Lung (tissue), 12 donors: ENCODE data around the gene ADCY3. TPM values are rescaled to one million over a fixed set of nuclear protein-coding genes. Genes with fewer than 3 reads are reported as not detected.

Experiments
- ATAC-seq: fragments of 200-7000 bp; cut with Tn5 transposase; one replicate; pipeline ENCODE4 v1.9.1; 2020; ENCODE audit warnings: moderate number of reproducible peaks; ENCODE audit not compliant: insufficient read depth, low FRiP score
- DNase-seq, 3 donors: peaks; one replicate each; pipeline ENCODE4 v3.0.0-alpha.2; 2013 to 2017
- H3K27ac ChIP-seq, 2 donors: one replicate each; pipeline ENCODE4 v1.5.1; 2013; ENCODE audit warnings: mild to moderate bottlenecking in 2 of 2, moderate library complexity in 2 of 2, control low read depth in 1 of 2, inconsistent platforms in 1 of 2, low read depth in 1 of 2, low read length in 1 of 2
- H3K27me3 ChIP-seq, 3 donors: one replicate each; pipeline ENCODE4 v1.5.1; 2013; ENCODE audit warnings: low read length in 2 of 3; ENCODE audit not compliant: control insufficient read depth in 3 of 3, insufficient read depth in 3 of 3
- H3K36me3 ChIP-seq, 4 donors: one replicate each; pipeline ENCODE4 v1.5.1; 2013; ENCODE audit warnings: low read length in 4 of 4, mild to moderate bottlenecking in 1 of 4, moderate library complexity in 1 of 4; ENCODE audit not compliant: control insufficient read depth in 4 of 4, insufficient read depth in 4 of 4
- H3K4me1 ChIP-seq, 5 donors: one replicate each; pipeline ENCODE4 v1.5.1; 2013; ENCODE audit warnings: low read length in 5 of 5, mild to moderate bottlenecking in 2 of 5, moderate library complexity in 1 of 5; ENCODE audit not compliant: control insufficient read depth in 5 of 5, insufficient read depth in 5 of 5
- H3K4me3 ChIP-seq: one replicate; pipeline ENCODE4 v1.5.1; 2013; ENCODE audit warnings: mild to moderate bottlenecking, control low read depth, moderate library complexity
- H3K9ac ChIP-seq, 2 donors: one replicate each; pipeline ENCODE4 v1.5.1; 2013; ENCODE audit warnings: low read length in 2 of 2, control low read depth in 1 of 2; ENCODE audit not compliant: insufficient read depth in 1 of 2
- H3K9me3 ChIP-seq, 4 donors: one replicate each; pipeline ENCODE4 v1.5.1; 2013; ENCODE audit warnings: low read length in 3 of 4, mild to moderate bottlenecking in 1 of 4, moderate library complexity in 1 of 4; ENCODE audit not compliant: control insufficient read depth in 4 of 4, insufficient read depth in 3 of 4
- CTCF ChIP-seq: IDR thresholded peaks from 2 replicates; pipeline ENCODE4 v1.5.1; 2012; ENCODE audit warnings: mild to moderate bottlenecking; ENCODE audit errors: control extremely low read depth, extremely low read depth
- WGBS, 2 donors: extraction: QIAGEN DNeasy Blood & Tissue Kit; methylation state at CpG; one replicate each; pipeline ENCODE4 v1.1.7; 2013; 5-methylcytosine and 5-hydroxymethylcytosine counted together
- polyA plus RNA-seq, 2 donors: library from polyadenylated mRNA; stranded (reverse); fragments of 200-250 nt; gene quantifications; one replicate each; pipeline ENCODE4 v1.2.1, GENCODE V29; 2013
- total RNA-seq, 2 donors: library from RNA; depleted of rRNA in 1 of 2; stranded (reverse); fragments of >200 nt in 1 of 2; gene quantifications; one replicate each; pipeline ENCODE4 v1.2.1, GENCODE V29; 2014 to 2021
- donor health status: control.
- donor health status: control.
- donor health status: Bipolar disorder and iron deficiency.
- donor health status: healthy.
- donor health status: DM: yes; HTN: yes; CAD: no.

The ADCY3 gene
- total and polyA plus RNA-seq, 4 donors = 27.9 to 74.8 (median 45.8) TPM

GRCh38 chr2:24877067-24877466, 43.0 kb downstream of the ADCY3 start:
- no peak for ATAC-seq
- no peak overlapping the region for H3K4me3 ChIP-seq
- no peak for DNase-seq
- no peak overlapping the region for H3K9ac ChIP-seq
- H3K36me3 ChIP-seq = peaks cover 0 to under 1% (median 0%) of the 10 kb centered on the region in 4 donors
- H3K27me3 ChIP-seq = no peaks in the 10 kb centered on the region
- H3K4me1 ChIP-seq = peaks cover 0 to 8% (median under 1%) of the 10 kb centered on the region in 5 donors
- no peak for TF ChIP-seq CTCF
- 94 to 98% methylated on average over 6 of the region's 6 CpGs for WGBS, 2 donors
- H3K9me3 ChIP-seq = no peaks in the 10 kb centered on the region
- H3K27ac ChIP-seq = no peak overlapping the region

DNA sequence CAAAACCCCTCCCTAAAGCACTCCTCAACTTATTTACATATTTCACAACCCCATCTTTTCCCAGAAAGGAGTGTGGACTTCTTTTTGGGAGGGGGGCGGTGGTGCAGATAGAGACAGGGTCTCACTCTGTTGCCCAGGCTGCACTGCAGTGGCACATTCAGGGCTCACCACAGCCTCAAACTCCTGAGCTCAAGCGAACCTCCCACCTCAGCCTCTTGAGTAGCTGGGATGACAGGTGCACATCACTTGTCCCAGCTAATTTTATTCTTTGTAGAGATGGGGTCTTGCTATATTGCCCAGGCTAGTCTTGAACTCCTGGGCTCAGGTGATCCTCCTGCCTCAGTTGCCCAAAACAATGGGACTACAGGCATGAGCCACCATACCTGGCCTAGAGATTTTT, 44.1 kb downstream of the ADCY3 start:
- no peak overlapping the region for H3K4me3 ChIP-seq
- no peaks in the 10 kb centered on the region for H3K9me3 ChIP-seq
- no peak for DNase-seq
- H3K27ac ChIP-seq = no peak overlapping the region
- 90 to 91% methylated on average over 2 of the region's 2 CpGs for WGBS, 2 donors
- peaks cover 0 to 14% (median 4%) of the 10 kb centered on the region in 5 donors for H3K4me1 ChIP-seq
- no peak overlapping the region for H3K9ac ChIP-seq
- H3K36me3 ChIP-seq = no peaks in the 10 kb centered on the region
- ATAC-seq = no peak
- TF ChIP-seq CTCF = no peak
- no peaks in the 10 kb centered on the region for H3K27me3 ChIP-seq

DNA sequence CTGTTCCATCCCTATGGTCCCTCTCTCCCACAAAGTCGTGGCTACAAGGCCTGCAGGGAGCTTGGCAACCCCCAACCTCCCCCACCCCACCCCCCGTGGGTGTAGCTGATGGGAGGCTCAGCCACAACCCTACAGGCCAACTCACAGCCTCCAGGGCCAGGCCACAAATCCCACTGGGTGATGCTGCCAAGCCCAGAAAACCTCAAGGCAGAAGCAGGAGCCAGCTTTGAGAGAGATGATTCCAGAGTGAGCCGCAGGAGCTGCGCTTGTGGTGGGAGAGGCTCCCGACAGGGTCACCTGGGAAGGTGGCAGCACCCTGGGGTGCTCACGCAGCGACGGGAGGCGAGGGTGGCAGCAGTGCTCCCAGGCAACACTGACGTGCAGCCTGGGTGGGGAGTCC, 44.8 kb downstream of the ADCY3 start:
- H3K27ac ChIP-seq = no peak overlapping the region
- WGBS, 2 donors = 89 to 92% methylated on average over 10 of the region's 10 CpGs
- no peak for ATAC-seq
- no peak for TF ChIP-seq CTCF
- H3K4me3 ChIP-seq = no peak overlapping the region
- H3K4me1 ChIP-seq = peaks cover 0 to 14% (median 4%) of the 10 kb centered on the region in 5 donors
- DNase-seq = no peak
- no peaks in the 10 kb centered on the region for H3K9me3 ChIP-seq
- H3K9ac ChIP-seq = no peak overlapping the region
- no peaks in the 10 kb centered on the region for H3K27me3 ChIP-seq
- no peaks in the 10 kb centered on the region for H3K36me3 ChIP-seq

DNA sequence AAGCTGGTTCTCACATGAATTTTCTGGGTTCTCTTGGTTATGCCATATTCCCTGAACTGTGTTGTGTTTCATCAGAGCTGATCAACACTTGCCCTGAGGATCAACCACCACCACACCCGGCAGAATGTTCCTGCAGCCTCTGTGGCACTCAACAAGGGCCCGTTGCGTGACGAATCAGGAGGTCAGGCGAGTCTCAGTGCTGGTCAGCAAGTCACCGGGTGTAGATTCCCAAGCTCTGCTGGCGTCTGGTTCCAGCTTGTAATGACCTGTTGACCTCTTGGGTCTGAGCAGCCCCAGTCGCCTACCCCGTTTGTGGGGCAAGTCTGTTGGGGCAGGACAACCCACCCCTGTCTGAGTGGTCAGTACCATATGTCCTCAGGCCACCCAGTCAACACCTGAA, 46.0 kb downstream of the ADCY3 start:
- Histone ChIP-seq H3K27ac (no peak overlapping the region), H3K9me3 (no peaks in the 10 kb centered on the region), H3K27me3 (no peaks in the 10 kb centered on the region), H3K4me1 (peaks cover 0 to 14% (median 4%) of the 10 kb centered on the region in 5 donors), H3K4me3 (no peak overlapping the region), H3K9ac (no peak overlapping the region), H3K36me3 (peaks cover 0 to 2% (median 0%) of the 10 kb centered on the region in 4 donors)
- ATAC-seq (no peak), DNase-seq (no peak)
- 39 to 81% methylated on average over 9 of the region's 9 CpGs for WGBS, 2 donors
- TF ChIP-seq CTCF = no peak
